Measurements from ENCODE around the gene PLXND1.

DNA sequence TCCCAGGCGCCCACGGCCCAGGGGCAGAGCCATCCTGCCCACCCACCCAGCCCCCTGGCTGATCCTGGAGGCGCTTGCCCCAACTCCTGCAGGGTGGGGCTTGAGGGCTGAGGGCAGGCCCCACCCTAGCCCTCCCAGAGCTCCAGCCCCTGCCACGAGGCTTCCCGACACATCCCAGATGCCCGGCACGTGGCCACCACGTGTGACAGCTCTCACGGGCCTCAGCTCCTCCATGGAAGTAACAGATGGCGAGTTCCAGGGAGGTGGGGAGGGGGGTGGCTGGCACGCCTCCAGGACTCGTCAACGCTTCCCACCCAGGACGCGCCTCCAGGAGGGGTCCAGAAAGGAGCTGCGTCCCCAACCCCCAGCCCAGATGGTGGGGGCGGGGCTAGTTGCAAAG lies 29.1 kb downstream of the PLXND1 start:
- no peak for TF ChIP-seq CTCF (IDR thresholded peaks at IDR 0.05; ENCODE audit: low read depth, low read length)
- no peak for TF ChIP-seq EZH2phosphoT487 (IDR thresholded peaks at IDR 0.05; ENCODE audit: low read depth)
